GM12892 (cell line): ENCODE data around the gene KIFAP3.

Experiments used
- POLR2A ChIP-seq: IDR thresholded peaks from 2 replicates; pipeline ENCODE4 v1.6.1; 2011; ENCODE audit warnings: low read depth, low read length, control low read depth
- POLR2AphosphoS5 ChIP-seq: IDR thresholded peaks from 2 replicates; pipeline ENCODE4 v1.6.1; 2011; ENCODE audit warnings: low read depth, low read length, control low read depth
- TAF1 ChIP-seq: IDR thresholded peaks from 2 replicates; pipeline ENCODE4 v1.6.1; 2011; ENCODE audit warnings: low read depth, mild to moderate bottlenecking, control low read depth, low read length, borderline replicate concordance

GRCh38 chr1:169928438-169929209, 145.9 kb downstream of the KIFAP3 start:
- TF ChIP-seq TAF1 (no peak), POLR2A (no peak), POLR2AphosphoS5 (no peak)
